Left lung (tissue), 10 donors: ENCODE results near the gene CS. TPM values are rescaled to one million over a fixed set of nuclear protein-coding genes. Genes with fewer than 3 reads are reported as not detected.
A peak's percentile ranks its signal among the peaks of the same experiment; 100 is the strongest.

Experiments
- ATAC-seq: fragments of 200-7000 bp; cut with Tn5 transposase; one replicate; pipeline ENCODE4 v1.9.1; 2020; ENCODE audit warnings: moderate library complexity
- DNase-seq, 4 donors: peaks; one replicate each; pipeline ENCODE4 v3.0.0-alpha.2; 2013 to 2020
- H3K27ac ChIP-seq, 2 donors: fragments of 200-600 bp; sonication (generic) in 1 of 2; one replicate each; pipeline versions ENCODE4 v1.5.0 to v1.8.0; 2020 to 2021
- H3K27me3 ChIP-seq, 2 donors: fragments of 200-600 bp; sonication (generic) in 1 of 2; one replicate each; pipeline versions ENCODE4 v1.5.0 to v1.8.0; 2020 to 2021
- H3K36me3 ChIP-seq, 2 donors: fragments of 200-600 bp; sonication (generic) in 1 of 2; one replicate each; pipeline versions ENCODE4 v1.5.0 to v1.8.0; 2020 to 2021
- H3K4me1 ChIP-seq, 2 donors: fragments of 200-600 bp; one replicate each; pipeline ENCODE4 v1.8.0; 2021
- H3K4me3 ChIP-seq, 2 donors: fragments of 200-600 bp; sonication (generic) in 1 of 2; one replicate each; pipeline versions ENCODE4 v1.5.0 to v1.8.0; 2020 to 2021; ENCODE audit warnings: mild to moderate bottlenecking in 1 of 2
- H3K9me3 ChIP-seq, 2 donors: fragments of 200-600 bp; sonication (generic) in 1 of 2; one replicate each; pipeline versions ENCODE4 v1.5.0 to v1.8.0; 2020 to 2021
- CTCF ChIP-seq, 2 donors: fragments of 200-600 bp; sonication (generic) in 1 of 2; IDR thresholded peaks; one replicate each; pipeline versions ENCODE4 v1.5.0 to v1.8.0; 2021; ENCODE audit warnings: antibody characterized with exemption in 2 of 2
- intact Hi-C, 2 donors: fragments of 100-400 bp; cut with DNase I; formaldehyde crosslinking; loops; one replicate each; pipeline versions ENCODE4 v1.11.2 to v1.14.2; 2022
- polyA plus RNA-seq, 6 donors: library from polyadenylated mRNA; unstranded; fragments of 120-200 nt; gene quantifications; one replicate each; pipeline ENCODE4 v1.2.1, GENCODE V29; 2013; ENCODE audit not compliant: insufficient read length in 6 of 6
- total RNA-seq, 2 donors: library from RNA; stranded (reverse); fragmentation: NEBNext Ultra II Directional; extraction: Animal tissue kit (Norgen Biotek cat#: 25700); gene quantifications; one replicate each; pipeline ENCODE4 v1.2.1, GENCODE V29; 2021
- donor health status: DM: no; HTN: yes; CAD: no.
- donor health status: DM: no; HTN: no; CAD: no.

Gene CS
- total and polyA plus RNA-seq, 8 donors, result 162 to 213 (median 183) TPM

- intact Hi-C loops, result no loop called here
- no peak for ATAC-seq
- no peak within 1 kb of the TSS for H3K4me3 ChIP-seq
Observed at GRCh38 chr12:56229916-56230431, 70.2 kb downstream of the CS start, which contains the start of gene SLC39A5. SLC39A5 (plus strand) TSS chr12:56230051; CDS start chr12:56231275, 1,224 bp downstream.

GRCh38 chr12:56229082-56229481 is 71.0 kb downstream of the CS start:
- ATAC-seq (no peak), DNase-seq (no peak)
- H3K36me3 ChIP-seq, result peaks cover 0 to 13% of the 10 kb centered on the region in 2 donors
- H3K27me3 ChIP-seq, result no peaks in the 10 kb centered on the region
- no peak overlapping the region for H3K4me3 ChIP-seq
- H3K27ac ChIP-seq, result no peak overlapping the region
- H3K4me1 ChIP-seq, result peaks cover 0 to 9% of the 10 kb centered on the region in 2 donors
- no peaks in the 10 kb centered on the region for H3K9me3 ChIP-seq
- intact Hi-C loops, result no loop called here
- TF ChIP-seq CTCF (IDR thresholded peaks at IDR 0.05), result no peak

More at GRCh38 chr12:56229916-56230431, 70.2 kb downstream of the CS start, which contains the start of gene SLC39A5:
- no peaks in the 10 kb centered on the region for H3K9me3 ChIP-seq
- no peaks in the 10 kb centered on the region for H3K27me3 ChIP-seq
- no peak for DNase-seq
- no peak for TF ChIP-seq CTCF (IDR thresholded peaks at IDR 0.05)
- no peak within 1 kb of the TSS for H3K27ac ChIP-seq
- H3K4me1 ChIP-seq, result peaks cover 0 to 3% of the 10 kb centered on the region in 2 donors
- peaks cover 0 to 13% of the 10 kb centered on the region in 2 donors for H3K36me3 ChIP-seq

- ATAC-seq (no peak), DNase-seq (peak in 1 of 4 donors; percentile 27)
- H3K27ac ChIP-seq, result peak overlapping the region in 1 of 2 donors; percentile 80
- peaks cover 0 to 13% of the 10 kb centered on the region in 2 donors for H3K36me3 ChIP-seq
- intact Hi-C loops, result no loop called here
- H3K4me3 ChIP-seq, result peak overlapping the region; percentile 64 to 65
- no peak for TF ChIP-seq CTCF (IDR thresholded peaks at IDR 0.05)
- H3K27me3 ChIP-seq, result no peaks in the 10 kb centered on the region
- no peaks in the 10 kb centered on the region for H3K9me3 ChIP-seq
- peaks cover 14 to 37% of the 10 kb centered on the region in 2 donors for H3K4me1 ChIP-seq
Observed at GRCh38 chr12:56224954-56225353, 75.2 kb downstream of the CS start.

GRCh38 chr12:56224102-56224701 is 75.9 kb downstream of the CS start, which contains the start of gene NABP2:
NABP2 (plus strand) TSS chr12:56224342; CDS start chr12:56224857, 515 bp downstream.
- Histone ChIP-seq H3K4me1 (peaks cover 14 to 43% of the 10 kb centered on the region in 2 donors), H3K27ac (peak within 1 kb of the TSS; percentile 80 to 82), H3K36me3 (peaks cover 0 to 11% of the 10 kb centered on the region in 2 donors), H3K4me3 (peak within 1 kb of the TSS; percentile 64 to 65), H3K27me3 (no peaks in the 10 kb centered on the region), H3K9me3 (no peaks in the 10 kb centered on the region)
- intact Hi-C loops, result no loop called here
- peak; percentile 85 for ATAC-seq
- DNase-seq, result peak; percentile 95 to 98 (median 98)
- peak; percentile 89 to 92 for TF ChIP-seq CTCF (IDR thresholded peaks at IDR 0.05)

- Histone ChIP-seq H3K27ac (peak overlapping the region; percentile 80 to 82), H3K4me3 (peak overlapping the region; percentile 64 to 65), H3K4me1 (peaks cover 14 to 47% of the 10 kb centered on the region in 2 donors), H3K9me3 (no peaks in the 10 kb centered on the region), H3K27me3 (no peaks in the 10 kb centered on the region), H3K36me3 (peaks cover 0 to 5% of the 10 kb centered on the region in 2 donors)
- intact Hi-C loops, result no loop called here
- no peak for DNase-seq
- ATAC-seq, result no peak
- no peak for TF ChIP-seq CTCF (IDR thresholded peaks at IDR 0.05)
Observed at GRCh38 chr12:56223571-56224101, 76.5 kb downstream of the CS start.
